Inflammatory macrophage treated with lipopolysaccharide for 1 hour (primary cell): Measurements from ENCODE around the gene DOK6.
"Not testable (repeated sequence)": the region's sequence is repeated elsewhere in the genome, so short reads cannot be mapped to it uniquely, and the experiment has no call there.

ENCODE experiments used
- DNase-seq, 2 donors: peaks; one replicate each; pipeline ENCODE4 v3.0.0-alpha.2; 2020 to 2022

The DOK6 gene

GRCh38 chr18:69631281-69631680 lies 230.6 kb downstream of the DOK6 start:
- DNase-seq = no peak

GRCh38 chr18:69635482-69635881 lies 234.8 kb downstream of the DOK6 start:
- no peak for DNase-seq

GRCh38 chr18:69636529-69637301 lies 236.0 kb downstream of the DOK6 start:
- DNase-seq = no peak

GRCh38 chr18:69638056-69638455 lies 237.4 kb downstream of the DOK6 start:
- no peak for DNase-seq

- no peak for DNase-seq
These were observed 247.0 kb downstream of the DOK6 start for GRCh38 chr18:69647702-69648101.

GRCh38 chr18:69648486-69648885 lies 247.8 kb downstream of the DOK6 start:
- DNase-seq = no peak

- no peak for DNase-seq
These were observed 249.0 kb downstream of the DOK6 start for GRCh38 chr18:69649684-69650083.

- DNase-seq = no peak
These were observed 250.6 kb downstream of the DOK6 start for GRCh38 chr18:69651243-69651642.

GRCh38 chr18:69655816-69656215 lies 255.1 kb downstream of the DOK6 start:
- DNase-seq = no peak

DNA sequence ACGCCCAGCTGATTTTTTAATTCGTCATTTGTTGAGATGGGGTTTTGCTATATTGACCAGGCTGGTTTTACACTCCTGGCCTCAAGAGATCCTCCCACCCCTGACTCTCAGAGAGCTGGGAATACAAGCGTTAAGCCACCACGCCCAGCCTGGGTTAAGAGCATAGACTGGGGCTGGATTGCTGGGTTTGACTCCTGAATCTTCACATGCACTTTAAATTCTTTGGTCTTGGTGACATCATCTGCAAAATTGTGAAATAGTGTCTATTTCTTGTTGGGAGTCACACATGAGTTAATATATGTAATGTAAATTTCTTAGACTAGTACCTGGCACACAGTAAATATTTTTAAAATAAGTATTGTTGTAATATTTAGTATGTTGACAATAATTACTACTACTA lies 257.4 kb downstream of the DOK6 start:
- DNase-seq = no peak

DNA sequence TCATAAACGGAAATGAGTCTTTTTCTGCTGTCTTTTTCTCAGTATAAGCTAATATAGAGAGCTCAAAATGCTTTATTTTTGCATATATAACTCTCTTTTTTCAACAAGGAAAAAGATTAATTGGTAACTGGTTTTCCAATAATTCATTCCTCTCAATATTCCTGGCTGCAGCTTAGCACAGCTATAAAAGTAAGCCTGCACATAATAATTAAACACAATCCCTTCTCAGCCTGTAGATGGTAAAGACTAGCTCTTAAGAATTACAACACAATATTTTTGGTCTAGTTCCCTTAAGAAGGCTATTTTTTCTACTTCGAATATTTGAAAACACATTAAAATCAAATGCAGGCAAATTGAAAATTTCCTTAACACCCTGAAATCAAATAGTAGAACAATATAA lies 258.0 kb downstream of the DOK6 start:
- DNase-seq = no peak

DNA sequence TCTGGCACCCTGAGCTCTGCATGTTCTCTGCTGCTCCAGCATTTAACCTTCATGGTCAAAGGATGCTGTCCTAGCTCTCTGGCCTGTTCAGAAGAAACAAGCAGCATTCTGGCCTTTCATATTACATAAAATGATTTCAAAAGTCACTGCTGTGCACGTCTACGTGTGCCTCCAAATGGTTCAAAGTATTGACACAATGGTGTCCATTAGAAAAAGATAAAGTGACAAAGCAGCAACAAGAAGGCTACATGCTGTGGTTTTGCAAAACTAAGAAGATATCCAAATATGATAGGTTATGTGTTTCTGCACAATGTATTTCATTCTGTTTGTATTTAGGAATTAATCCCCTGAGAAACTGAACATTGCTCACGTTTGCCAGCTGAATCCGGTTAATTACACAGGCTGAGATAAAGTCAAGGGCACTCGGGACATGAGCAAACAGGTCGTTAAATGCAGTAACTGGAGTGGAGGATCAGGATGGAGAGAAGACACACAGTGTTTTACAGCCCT lies 258.5 kb downstream of the DOK6 start:
- DNase-seq = no peak

GRCh38 chr18:69662090-69662489 lies 261.4 kb downstream of the DOK6 start:
- DNase-seq = not testable (repeated sequence)

- no peak for DNase-seq
These were observed 263.7 kb downstream of the DOK6 start for GRCh38 chr18:69664399-69664798.

- DNase-seq = no peak
These were observed 273.7 kb downstream of the DOK6 start for GRCh38 chr18:69674292-69674877.

DNA sequence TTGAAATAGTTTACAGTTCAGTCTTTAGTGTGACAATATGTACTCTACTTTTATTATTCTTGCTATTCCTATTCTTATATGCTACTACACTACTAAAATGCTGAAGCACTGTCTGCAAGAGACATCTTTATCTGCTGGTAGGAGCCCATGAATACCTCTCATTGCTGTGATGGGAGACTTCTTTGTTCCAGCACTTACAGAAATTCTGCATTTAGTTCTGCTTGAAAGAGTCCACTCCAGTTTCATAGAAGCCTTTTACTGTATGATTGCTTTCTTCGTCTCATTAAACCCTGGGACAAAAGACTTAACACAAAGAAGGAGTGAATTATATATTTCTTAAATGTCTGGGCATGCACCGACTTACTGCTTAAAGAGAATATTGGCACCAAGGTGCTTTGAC lies 274.3 kb downstream of the DOK6 start:
- no peak for DNase-seq

- no peak for DNase-seq
These were observed 276.9 kb downstream of the DOK6 start for GRCh38 chr18:69677595-69677994.

GRCh38 chr18:69680123-69680522 lies 279.4 kb downstream of the DOK6 start:
- DNase-seq = no peak

DNA sequence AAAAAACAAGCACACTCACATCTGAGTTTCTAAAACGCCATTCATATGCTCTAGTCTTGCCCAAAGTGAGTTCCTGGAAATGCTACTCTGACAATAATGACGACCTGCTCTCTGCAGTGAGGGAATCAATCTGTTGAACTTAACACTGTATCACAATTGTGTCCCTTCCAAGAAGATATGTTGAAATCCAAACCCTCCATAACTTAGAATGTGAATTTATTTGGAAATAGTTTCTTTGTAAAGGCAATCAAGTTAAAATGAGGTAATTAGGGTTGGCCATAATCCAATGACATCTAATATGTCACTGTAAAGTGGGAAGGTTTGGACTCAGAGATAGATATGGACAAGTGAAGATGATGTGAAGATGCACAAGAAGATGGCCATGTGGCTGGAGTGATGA lies 282.5 kb downstream of the DOK6 start:
- no peak for DNase-seq

DNA sequence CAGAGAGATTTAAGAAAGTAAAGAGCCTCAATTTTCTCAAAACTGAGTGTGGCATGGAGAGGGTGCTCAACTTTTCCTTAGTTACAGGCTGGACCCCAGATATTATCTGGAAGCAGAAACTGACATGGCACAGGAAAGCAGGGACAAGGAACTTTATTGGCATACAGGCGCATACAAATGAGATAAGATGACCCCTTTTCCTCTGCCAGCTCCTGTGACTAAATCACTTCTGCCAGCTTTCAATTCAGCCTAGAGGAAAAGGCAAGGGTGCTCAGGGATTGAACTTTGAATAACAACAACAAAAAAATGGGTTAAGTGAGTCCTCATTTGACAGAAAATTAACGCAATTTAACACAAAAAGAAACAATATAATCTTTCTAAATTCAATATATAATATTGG lies 284.1 kb downstream of the DOK6 start:
- no peak for DNase-seq

- DNase-seq = no peak
These were observed 286.2 kb downstream of the DOK6 start for GRCh38 chr18:69686861-69687260.

DNA sequence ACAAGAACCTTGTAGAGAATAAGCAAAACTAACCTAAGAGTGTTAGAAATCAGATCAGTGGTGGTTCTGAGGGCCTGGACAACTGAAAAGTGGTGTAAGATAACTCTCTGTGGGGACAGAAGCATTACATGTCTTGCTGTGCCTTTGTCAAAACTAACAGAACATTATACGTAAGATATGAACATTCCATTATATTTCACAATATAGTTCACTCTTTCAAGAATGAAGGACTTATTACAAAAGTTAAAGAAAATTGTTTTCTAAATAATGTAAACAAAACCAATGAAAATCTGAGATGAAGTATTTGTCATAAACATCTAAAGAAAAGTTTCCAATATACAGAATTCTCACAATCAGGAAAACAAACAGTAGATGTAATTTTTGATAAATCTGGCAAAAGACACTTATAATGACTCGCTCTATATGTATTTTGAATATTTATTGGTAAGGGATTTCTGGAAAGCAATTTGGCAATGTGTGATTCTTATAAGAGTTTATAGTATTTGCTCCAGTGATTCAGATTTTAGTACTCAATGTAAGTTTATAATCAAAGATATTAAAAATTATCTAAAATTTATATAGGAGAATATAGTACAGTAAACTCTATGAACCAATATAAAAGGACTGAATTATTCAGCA lies 288.6 kb downstream of the DOK6 start:
- DNase-seq = no peak

DNA sequence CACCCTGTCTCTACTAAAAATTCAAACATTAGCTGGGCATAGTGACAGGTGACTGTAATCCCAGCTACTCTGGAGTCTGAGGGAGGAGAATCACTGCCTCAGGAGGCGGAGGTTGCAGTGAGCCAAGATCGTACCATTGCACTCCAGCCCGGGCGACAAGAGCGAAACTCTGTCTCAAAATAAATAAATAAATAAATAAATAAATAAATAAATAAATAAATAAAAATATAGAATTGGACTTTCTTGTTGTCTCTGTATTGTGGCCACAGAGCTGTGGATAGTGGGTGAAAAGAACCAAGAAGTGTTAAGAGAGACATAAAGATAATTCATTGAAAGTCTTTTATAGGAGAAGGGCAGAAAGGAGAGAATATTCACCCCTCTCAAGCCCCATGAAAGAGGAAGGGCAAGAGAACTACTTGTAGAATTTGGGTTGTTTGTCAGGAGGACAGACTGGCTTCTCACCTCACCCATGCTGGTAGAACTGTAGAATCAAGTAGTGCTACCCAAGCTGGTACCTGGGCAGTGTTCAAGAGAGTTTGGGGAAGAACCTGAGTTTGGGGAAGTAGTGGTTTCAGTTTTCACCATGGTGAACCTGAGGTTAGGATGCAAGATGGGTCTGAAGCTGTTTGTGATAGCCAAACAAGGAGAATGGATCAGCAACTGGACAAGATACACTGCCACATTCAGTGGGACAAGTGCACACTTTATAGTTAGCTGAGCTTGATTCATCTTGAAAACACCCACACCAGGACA lies 290.5 kb downstream of the DOK6 start:
- DNase-seq = no peak
